Measurements from ENCODE around the gene PRMT1. TPM values are rescaled to one million over a fixed set of nuclear protein-coding genes. Genes with fewer than 3 reads are reported as not detected.

The PRMT1 gene
- total and polyA plus RNA-seq, 9 of the 15 experiments (the other 6 are each of a cell fraction or from before 2014, with no cell fraction given) = 13.3 to 464 (median 326) TPM

DNA sequence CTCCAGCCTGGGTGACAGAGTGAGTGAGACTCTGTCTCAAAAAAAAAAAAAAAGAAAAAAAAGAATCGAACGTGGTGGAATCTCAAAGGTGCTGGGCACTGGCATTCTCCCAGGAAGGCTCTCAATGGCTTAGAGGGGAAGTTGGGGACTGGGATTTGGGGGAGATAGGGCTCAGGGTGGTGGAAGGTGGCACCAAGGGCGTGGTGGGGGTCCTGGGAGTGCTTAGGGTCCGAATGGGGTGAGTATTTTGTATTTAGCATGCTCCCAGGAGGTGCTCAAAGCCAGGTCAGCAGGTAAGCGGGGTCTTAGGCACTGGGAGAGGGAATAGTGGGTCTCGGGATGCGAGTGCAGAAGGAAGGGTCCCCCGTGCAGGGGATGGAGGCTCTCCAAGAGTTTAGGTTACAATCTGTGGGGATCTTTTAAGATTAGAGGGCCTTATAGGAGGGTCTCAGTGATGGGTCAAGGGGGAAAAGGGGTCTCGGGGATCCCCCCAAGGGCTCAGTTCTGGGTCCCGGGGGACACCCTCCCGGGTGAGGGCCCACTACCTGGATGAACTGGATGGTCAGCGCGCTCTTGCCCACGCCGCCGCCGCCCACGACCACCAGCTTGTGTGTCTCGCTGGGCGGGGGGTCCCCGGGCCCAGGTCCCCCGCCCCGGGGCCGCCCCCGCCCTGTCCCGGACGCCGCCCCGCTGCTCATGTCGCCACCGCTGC lies 37.5 kb upstream of the PRMT1 start:
- BruUV-seq (replicated peaks) = no TSS peak
- Histone ChIP-seq H3K9me1 (ENCODE audit: control insufficient read depth, insufficient read depth, low read length) (no peaks in the 10 kb centered on the region), H4K20me1 (replicated peaks; ENCODE audit: control insufficient read depth, insufficient read depth, low read length) (no peaks in the 10 kb centered on the region), H3K79me2 (ENCODE audit: control insufficient read depth, insufficient read depth, low read length) (peaks cover 34% of the 10 kb centered on the region), H3K9ac (ENCODE audit: insufficient read depth in 1 of 2, low read depth in 2 of 2, low read length in 2 of 2) (peak overlapping the region; percentile 52 to 85; a peak in 3 of 4 replicates), H3K36me3 (ENCODE audit: control insufficient read depth, insufficient read depth, low read length) (peaks cover 13% of the 10 kb centered on the region; the same call in 2 of the 3 replicates), H3K27me3 (ENCODE audit: control insufficient read depth in 2 of 2, insufficient read depth in 2 of 2, low read length in 2 of 2) (no peaks in the 10 kb centered on the region), H3K4me3 (peak overlapping the region; percentile 39), H3K9me3 (replicated peaks; ENCODE audit: control insufficient read depth, insufficient read depth, low read depth, low read length) (no peaks in the 10 kb centered on the region), H3K27ac (ENCODE audit: extremely low read depth, low read depth, low read length) (peak overlapping the region; percentile 19; the same call in 1 of the 3 replicates), H2AFZ (ENCODE audit: low read depth, low read length) (peak overlapping the region; percentile 2; the same call in 1 of the 2 replicates), H3K4me1 (replicated peaks in 1 of 2; ENCODE audit: control insufficient read depth in 2 of 2, insufficient read depth in 2 of 2, low read length in 2 of 2) (peaks cover 27 to 55% of the 10 kb centered on the region in 2 experiments), H3K4me2 (ENCODE audit: insufficient read depth, low read length) (peak overlapping the region; percentile 62)
- intact Hi-C loops (cut with micrococcal nuclease) = loop anchor here (2.0 kb wide), 1 partner anchor 49 kb away; the partner anchor contains the start of gene PRR12
- TF ChIP-seq, protein P1, sequence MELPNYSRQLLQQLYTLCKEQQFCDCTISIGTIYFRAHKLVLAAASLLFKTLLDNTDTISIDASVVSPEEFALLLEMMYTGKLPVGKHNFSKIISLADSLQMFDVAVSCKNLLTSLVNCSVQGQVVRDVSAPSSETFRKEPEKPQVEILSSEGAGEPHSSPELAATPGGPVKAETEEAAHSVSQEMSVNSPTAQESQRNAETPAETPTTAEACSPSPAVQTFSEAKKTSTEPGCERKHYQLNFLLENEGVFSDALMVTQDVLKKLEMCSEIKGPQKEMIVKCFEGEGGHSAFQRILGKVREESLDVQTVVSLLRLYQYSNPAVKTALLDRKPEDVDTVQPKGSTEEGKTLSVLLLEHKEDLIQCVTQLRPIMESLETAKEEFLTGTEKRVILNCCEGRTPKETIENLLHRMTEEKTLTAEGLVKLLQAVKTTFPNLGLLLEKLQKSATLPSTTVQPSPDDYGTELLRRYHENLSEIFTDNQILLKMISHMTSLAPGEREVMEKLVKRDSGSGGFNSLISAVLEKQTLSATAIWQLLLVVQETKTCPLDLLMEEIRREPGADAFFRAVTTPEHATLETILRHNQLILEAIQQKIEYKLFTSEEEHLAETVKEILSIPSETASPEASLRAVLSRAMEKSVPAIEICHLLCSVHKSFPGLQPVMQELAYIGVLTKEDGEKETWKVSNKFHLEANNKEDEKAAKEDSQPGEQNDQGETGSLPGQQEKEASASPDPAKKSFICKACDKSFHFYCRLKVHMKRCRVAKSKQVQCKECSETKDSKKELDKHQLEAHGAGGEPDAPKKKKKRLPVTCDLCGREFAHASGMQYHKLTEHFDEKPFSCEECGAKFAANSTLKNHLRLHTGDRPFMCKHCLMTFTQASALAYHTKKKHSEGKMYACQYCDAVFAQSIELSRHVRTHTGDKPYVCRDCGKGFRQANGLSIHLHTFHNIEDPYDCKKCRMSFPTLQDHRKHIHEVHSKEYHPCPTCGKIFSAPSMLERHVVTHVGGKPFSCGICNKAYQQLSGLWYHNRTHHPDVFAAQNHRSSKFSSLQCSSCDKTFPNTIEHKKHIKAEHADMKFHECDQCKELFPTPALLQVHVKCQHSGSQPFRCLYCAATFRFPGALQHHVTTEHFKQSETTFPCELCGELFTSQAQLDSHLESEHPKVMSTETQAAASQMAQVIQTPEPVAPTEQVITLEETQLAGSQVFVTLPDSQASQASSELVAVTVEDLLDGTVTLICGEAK (IDR thresholded peaks at IDR 0.05) = 0 out of 2 replicates have a peak, but pooled peaks have one; percentile 18
- TF ChIP-seq, protein P1 (CRISPR knock-in tag; IDR thresholded peaks at IDR 0.05) = no peak
- TF ChIP-seq, protein P2, sequence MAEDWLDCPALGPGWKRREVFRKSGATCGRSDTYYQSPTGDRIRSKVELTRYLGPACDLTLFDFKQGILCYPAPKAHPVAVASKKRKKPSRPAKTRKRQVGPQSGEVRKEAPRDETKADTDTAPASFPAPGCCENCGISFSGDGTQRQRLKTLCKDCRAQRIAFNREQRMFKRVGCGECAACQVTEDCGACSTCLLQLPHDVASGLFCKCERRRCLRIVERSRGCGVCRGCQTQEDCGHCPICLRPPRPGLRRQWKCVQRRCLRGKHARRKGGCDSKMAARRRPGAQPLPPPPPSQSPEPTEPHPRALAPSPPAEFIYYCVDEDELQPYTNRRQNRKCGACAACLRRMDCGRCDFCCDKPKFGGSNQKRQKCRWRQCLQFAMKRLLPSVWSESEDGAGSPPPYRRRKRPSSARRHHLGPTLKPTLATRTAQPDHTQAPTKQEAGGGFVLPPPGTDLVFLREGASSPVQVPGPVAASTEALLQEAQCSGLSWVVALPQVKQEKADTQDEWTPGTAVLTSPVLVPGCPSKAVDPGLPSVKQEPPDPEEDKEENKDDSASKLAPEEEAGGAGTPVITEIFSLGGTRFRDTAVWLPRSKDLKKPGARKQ (CRISPR knock-in tag; IDR thresholded peaks at IDR 0.05) = no peak
- TF ChIP-seq EGR1 (conservative IDR thresholded peaks at IDR 0.05) (peak; percentile 75), ZNF12 (CRISPR knock-in tag; IDR thresholded peaks at IDR 0.05) (0 out of 2 replicates have a peak, but pooled peaks have one; percentile 20), TAF1 (IDR thresholded peaks at IDR 0.05; ENCODE audit: control insufficient read depth, extremely low read depth, insufficient read depth, low read length, severe bottlenecking) (no peak), RB1 (IDR thresholded peaks at IDR 0.05; ENCODE audit: low read depth) (0 out of 2 replicates have a peak, but pooled peaks have one; percentile 52)
- ChIA-PET CTCF (ENCODE audit: low intra/inter-chr PET ratio) (no interaction called here), POLR2A (interaction anchor here (0.6 to 1.5 kb wide), 12 partner anchors 8 to 151 kb away, joined by 3 to 13 read pairs (median 4); partner anchors contain the start of gene PRMT1)
- FAIRE-seq (no peak), DNase-seq (ENCODE audit: extremely low read depth in 1 of 4, low spot score in 3 of 4) (no peak), ATAC-seq (no peak)
- in situ Hi-C loops (cut with MboI) = no loop called here
- WGBS (ENCODE audit: insufficient coverage, low coverage, missing lambda C conversion rate) = 17% methylated on average over 10 of the region's 31 CpGs
